Measurements from ENCODE around the gene TMEM132D. TPM values are rescaled to one million over a fixed set of nuclear protein-coding genes. Genes with fewer than 3 reads are reported as not detected.
"Not testable (repeated sequence)": the region's sequence is repeated elsewhere in the genome, so short reads cannot be mapped to it uniquely, and the experiment has no call there.

Gene TMEM132D
- total RNA-seq, 2 experiments from 2014 or later: not detected

DNA sequence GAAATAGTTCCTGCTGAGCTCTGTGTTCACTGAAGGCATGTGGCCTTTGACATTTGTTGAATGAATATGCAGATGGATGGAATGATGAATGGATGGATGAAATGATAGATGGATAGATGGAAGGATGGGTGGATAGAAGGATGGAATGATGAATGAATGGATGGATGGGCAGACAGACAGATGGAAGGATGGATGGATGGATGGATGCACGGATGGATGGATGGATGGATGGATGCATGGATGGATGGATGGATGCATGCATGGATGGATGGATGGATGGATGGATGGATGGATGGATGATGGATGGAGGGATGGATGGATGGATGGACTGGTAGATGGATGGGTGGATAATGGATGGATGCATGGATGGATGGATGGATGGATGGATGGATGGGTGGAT lies 4.8 kb downstream of the TMEM132D start:
- H3K9me3 Mint-ChIP-seq, H3K4me3 Mint-ChIP-seq, DNase-seq, H3K36me3 Mint-ChIP-seq, H3K27ac Mint-ChIP-seq, H3K4me1 Mint-ChIP-seq: not testable (repeated sequence)
- H3K27me3 Mint-ChIP-seq: peaks cover 24% of the 10 kb centered on the region

DNA sequence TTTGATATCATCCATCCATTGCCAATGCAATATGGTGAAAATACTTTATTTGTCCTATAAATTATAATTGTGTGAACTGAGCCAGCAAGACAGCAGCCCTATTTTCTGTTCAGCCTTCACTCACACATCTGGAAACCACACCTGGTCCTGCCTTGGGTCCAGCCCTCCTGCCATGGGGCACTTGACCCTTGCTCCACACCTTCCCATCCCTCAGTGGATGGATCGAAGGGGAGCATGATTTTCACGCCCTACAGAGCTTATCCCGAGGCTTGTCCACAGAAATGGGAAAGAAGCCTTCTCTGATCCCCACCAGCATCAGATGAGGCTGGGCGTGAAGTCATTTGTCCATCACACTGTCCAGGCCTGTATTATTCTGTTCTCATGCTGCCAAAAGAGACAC lies 10.1 kb downstream of the TMEM132D start:
- H3K27me3 Mint-ChIP-seq: peaks cover 3% of the 10 kb centered on the region
- H3K4me1 Mint-ChIP-seq: no peaks in the 10 kb centered on the region
- H3K9me3 Mint-ChIP-seq: peaks cover 2% of the 10 kb centered on the region
- H3K27ac Mint-ChIP-seq: no peak overlapping the region
- no peaks in the 10 kb centered on the region for H3K36me3 Mint-ChIP-seq
- no peak overlapping the region for H3K4me3 Mint-ChIP-seq
- DNase-seq: no peak

DNA sequence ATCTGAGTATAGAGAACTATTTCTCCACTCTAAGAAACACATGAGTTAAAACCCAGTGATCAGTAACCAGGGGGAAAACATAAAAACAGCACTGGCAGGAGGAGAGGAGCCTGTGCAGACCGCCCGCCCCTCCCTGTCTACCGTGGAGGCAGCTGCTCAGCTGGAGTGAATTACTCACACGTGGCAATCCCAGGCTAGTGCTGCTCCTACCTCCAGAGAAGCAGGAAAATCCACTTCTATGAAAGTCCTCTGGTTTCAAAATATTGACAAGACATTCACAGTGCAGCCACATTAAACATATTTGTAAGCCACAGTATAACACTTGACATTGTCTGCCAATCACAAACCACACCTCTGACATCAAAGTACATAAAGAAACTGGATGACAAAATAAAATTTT lies 16.7 kb downstream of the TMEM132D start:
- no peak overlapping the region for H3K27ac Mint-ChIP-seq
- no peaks in the 10 kb centered on the region for H3K36me3 Mint-ChIP-seq
- peaks cover 2% of the 10 kb centered on the region for H3K9me3 Mint-ChIP-seq
- no peaks in the 10 kb centered on the region for H3K27me3 Mint-ChIP-seq
- no peak overlapping the region for H3K4me3 Mint-ChIP-seq
- no peaks in the 10 kb centered on the region for H3K4me1 Mint-ChIP-seq
- DNase-seq: no peak

DNA sequence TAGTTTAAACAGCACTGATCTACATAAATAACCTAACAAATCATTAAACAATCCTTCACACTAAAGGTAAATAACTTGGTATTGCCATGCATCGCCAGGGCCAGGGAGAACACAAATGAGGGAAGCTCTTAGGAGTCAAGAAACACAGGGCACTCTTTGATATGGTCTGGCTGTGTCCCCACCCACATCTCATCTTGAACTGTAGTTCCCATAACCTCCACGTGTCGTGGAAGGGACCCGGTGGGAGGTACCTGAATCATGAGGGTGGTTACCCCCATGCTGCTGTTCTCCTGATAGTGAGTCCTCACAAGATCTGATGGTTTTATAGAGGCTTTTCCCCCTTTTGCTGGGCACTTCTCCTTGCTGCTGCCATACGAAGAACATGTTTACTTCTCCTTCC lies 17.3 kb downstream of the TMEM132D start:
- no peaks in the 10 kb centered on the region for H3K4me1 Mint-ChIP-seq
- H3K4me3 Mint-ChIP-seq: no peak overlapping the region
- no peaks in the 10 kb centered on the region for H3K27me3 Mint-ChIP-seq
- H3K27ac Mint-ChIP-seq: no peak overlapping the region
- H3K36me3 Mint-ChIP-seq: no peaks in the 10 kb centered on the region
- peaks cover 2% of the 10 kb centered on the region for H3K9me3 Mint-ChIP-seq
- DNase-seq: no peak

DNA sequence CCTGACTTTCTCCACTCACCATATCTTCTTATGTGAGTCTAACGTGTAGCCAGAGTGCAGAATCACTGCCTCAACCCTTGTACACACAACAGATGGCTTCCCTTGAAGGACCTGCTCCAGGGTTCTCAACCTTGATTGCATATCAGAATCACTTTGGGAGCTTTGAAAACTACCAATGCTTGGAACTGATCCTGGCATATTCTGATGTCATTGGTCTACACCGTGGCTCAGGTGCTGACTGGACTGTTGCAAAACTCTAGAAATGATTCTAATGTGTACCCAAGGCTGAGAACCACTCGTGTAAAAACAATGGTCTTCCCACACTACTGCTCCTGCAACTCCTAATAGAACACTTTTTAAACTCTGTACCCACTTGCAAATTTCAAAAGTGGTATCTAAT lies 18.5 kb downstream of the TMEM132D start:
- DNase-seq: no peak
- H3K27ac Mint-ChIP-seq: no peak overlapping the region
- no peaks in the 10 kb centered on the region for H3K4me1 Mint-ChIP-seq
- H3K36me3 Mint-ChIP-seq: no peaks in the 10 kb centered on the region
- H3K9me3 Mint-ChIP-seq: peaks cover 2% of the 10 kb centered on the region
- no peaks in the 10 kb centered on the region for H3K27me3 Mint-ChIP-seq
- no peak overlapping the region for H3K4me3 Mint-ChIP-seq

DNA sequence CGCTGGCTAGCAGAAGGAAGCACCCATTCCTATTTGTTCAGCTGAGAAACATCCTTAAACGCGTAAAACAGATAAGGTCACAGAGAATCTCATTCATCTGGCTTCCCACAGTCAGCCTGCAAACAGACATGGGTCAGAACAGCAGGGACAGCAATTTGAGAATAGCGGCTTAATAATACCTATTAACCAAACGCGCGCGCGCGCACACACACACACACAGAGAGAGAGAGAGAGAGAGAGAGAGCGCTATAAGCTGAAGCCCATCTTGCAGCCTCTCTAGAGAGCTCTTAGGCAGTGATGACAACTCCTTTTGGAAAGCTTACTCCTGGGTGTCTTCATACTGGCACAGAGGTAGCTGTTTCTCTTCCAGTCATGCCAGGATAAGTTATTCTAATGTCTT lies 26.4 kb downstream of the TMEM132D start:
- Mint-ChIP-seq H3K9me3 (peaks cover 4% of the 10 kb centered on the region), H3K4me1 (no peaks in the 10 kb centered on the region), H3K4me3 (no peak overlapping the region), H3K36me3 (no peaks in the 10 kb centered on the region), H3K27ac (no peak overlapping the region), H3K27me3 (peaks cover 11% of the 10 kb centered on the region)
- DNase-seq: no peak

DNA sequence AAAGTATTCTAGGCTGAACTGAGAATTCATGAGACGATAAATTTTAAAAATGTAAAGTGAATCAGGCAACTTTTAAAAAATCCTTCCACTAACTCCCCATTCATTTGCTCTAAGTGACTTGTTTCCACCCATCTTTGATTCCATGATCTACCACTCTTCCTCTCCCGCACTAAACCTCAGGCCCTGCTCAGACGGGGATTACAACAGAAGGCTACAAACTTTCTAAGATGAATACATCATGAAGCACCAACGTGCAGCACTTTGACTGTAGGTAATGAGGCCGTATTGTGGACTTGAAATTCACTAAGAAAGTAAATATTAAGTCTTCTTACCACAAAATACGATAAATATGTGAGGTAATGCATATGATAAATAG lies 30.0 kb downstream of the TMEM132D start:
- Mint-ChIP-seq H3K4me1 (no peaks in the 10 kb centered on the region), H3K27ac (no peak overlapping the region), H3K4me3 (no peak overlapping the region), H3K27me3 (peaks cover 7% of the 10 kb centered on the region), H3K36me3 (no peaks in the 10 kb centered on the region), H3K9me3 (peaks cover 2% of the 10 kb centered on the region)
- no peak for DNase-seq

DNA sequence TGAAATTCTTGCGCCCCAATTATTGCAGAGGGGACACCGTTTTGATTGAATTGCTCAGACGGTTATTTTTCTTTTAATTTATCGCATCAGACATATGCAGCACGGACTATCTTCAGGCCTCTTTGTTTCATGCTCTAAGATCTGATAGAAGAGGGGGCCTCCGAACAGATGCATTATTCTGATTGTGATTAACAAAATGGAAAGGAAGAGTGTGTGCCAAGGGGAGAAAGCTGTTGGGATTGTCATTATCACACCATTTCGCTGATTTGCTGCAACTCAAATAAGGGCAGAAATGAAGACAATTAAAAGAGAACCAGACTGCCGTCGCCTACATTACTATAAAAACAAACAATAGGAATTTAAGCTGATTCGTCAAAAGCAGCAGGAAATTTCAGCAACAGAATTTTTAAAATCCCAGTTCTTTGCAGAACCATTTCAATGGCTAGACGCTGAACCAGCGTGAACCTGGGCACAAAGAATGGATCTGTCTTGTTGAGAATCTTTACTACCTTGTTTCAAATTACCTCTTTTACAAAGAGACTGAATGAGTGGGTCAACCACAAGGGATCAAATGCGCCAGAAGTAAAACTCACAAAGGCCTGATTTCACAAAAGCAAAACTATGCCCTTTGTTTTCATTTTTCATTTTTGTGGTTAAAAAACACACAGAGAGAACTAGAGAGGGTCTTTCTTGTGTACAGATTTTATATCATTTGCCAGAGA lies 30.6 kb downstream of the TMEM132D start:
- peaks cover 2% of the 10 kb centered on the region for H3K9me3 Mint-ChIP-seq
- no peak overlapping the region for H3K4me3 Mint-ChIP-seq

DNA sequence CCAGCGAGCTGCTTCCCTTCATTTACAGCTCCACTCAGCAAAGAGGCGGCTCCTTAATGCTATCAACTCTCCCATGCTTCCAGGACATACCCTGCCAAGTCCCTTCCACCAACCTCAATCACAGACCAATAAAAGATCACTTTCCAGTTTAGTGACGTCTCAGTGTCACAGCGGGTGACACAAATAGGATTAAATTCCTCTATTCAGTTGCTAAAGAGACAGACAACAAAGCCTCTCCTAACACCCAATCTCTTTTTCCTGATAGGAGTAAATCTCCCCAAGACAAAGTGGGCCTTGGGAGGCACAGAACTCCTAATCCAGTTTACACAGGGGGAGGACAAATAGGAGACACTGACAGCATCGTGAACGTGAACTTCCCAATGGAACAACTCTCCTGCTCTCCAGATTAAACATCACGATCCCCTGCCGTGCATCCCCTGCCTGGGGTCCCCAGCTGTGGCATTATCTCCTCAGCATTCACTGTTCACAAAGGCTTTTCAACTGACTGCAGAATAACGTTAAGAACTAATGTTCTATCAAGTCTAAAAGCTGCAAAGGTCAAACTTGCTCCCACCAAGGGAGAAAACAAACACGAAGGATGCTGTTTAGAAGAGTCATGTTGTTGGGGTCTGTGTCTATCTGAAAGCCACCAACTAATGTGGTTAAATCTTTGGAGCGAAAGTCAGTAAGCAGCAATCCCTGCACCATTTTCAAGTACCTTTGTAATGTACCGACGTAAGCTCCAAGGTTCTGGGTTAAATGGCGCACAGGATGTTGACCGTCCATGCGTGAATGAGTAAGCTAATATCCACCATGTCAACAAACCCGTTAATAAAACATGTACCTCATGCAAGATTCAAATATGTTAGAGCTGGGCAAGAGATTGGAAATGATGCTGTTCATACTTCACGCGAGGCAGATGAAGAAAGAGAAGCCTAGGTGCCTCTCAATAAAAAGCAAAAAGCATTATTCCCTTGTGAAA lies 31.5 kb downstream of the TMEM132D start:
- H3K4me3 Mint-ChIP-seq: no peak overlapping the region
- H3K36me3 Mint-ChIP-seq: no peaks in the 10 kb centered on the region
- peaks cover 6% of the 10 kb centered on the region for H3K27me3 Mint-ChIP-seq
- no peak for DNase-seq
- peaks cover under 1% of the 10 kb centered on the region for H3K9me3 Mint-ChIP-seq
- H3K27ac Mint-ChIP-seq: no peak overlapping the region
- H3K4me1 Mint-ChIP-seq: no peaks in the 10 kb centered on the region

More for the DNA sequence above, 30.6 kb downstream of the TMEM132D start:
- H3K27ac Mint-ChIP-seq: no peak overlapping the region
- peaks cover 6% of the 10 kb centered on the region for H3K27me3 Mint-ChIP-seq
- DNase-seq: no peak
- no peaks in the 10 kb centered on the region for H3K36me3 Mint-ChIP-seq
- no peaks in the 10 kb centered on the region for H3K4me1 Mint-ChIP-seq

DNA sequence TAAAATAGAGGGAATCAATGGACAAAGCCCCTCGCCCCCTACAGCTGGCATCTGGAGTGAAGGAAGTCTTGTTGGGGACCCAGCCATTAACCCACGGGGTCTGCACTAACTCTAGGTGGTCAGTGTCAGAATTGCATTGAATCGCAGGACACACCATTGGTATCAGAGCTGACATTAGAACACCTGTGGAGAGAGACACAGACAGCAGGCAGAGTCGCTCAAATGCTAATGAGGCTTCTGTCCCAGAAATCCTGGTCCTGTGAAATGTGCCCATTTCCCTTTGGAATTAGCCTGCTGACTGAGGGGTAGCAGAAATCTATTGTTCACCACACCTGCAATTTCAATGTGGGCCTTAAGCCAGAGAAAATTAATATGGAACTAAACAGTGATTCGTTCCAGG lies 33.0 kb downstream of the TMEM132D start:
- Mint-ChIP-seq H3K36me3 (no peaks in the 10 kb centered on the region), H3K4me3 (no peak overlapping the region), H3K27ac (no peak overlapping the region), H3K27me3 (peaks cover 6% of the 10 kb centered on the region), H3K9me3 (peaks cover under 1% of the 10 kb centered on the region), H3K4me1 (no peaks in the 10 kb centered on the region)
- DNase-seq: no peak

DNA sequence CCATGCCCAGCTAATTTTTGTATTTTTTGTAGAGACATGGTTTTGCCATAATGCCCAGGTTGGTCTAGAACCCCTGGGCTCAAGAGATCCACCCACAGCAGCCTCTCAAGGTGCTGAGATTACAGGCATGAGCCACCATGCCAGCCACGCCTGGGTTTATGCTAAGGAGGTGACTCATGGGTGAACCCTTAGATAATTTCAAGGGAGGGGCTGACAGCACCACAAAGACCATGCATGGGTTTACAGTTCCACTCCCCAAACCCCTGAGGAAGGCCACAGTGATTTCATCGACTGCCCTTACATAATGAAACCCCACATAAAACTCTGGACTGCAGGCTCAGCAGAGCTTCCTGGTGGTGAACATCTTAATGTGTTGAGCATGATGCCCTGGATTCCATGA lies 33.7 kb downstream of the TMEM132D start:
- H3K36me3 Mint-ChIP-seq: no peaks in the 10 kb centered on the region
- peaks cover 1% of the 10 kb centered on the region for H3K9me3 Mint-ChIP-seq
- H3K27ac Mint-ChIP-seq: no peak overlapping the region
- no peaks in the 10 kb centered on the region for H3K4me1 Mint-ChIP-seq
- no peak for DNase-seq
- no peak overlapping the region for H3K4me3 Mint-ChIP-seq
- H3K27me3 Mint-ChIP-seq: peaks cover 6% of the 10 kb centered on the region

DNA sequence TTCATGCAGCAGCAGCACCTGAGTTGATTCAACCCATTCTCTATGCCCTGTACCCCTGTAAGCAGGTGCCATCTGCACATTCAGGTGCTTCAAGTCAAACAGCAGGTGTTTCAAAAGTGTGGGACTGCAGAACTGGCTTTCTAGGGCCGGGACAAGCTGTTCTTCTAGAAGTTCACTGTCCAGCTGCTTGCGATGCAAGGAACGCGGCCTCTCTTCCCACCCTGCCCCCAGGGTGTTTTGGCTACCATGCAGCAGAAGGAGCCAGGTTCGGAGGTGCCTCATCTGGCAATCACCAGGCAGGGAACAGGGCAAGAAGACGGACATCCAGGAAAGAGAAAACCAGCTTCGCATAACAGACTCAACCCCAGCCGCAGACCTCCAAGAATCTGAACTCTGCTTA lies 35.2 kb downstream of the TMEM132D start:
- peaks cover 3% of the 10 kb centered on the region for H3K9me3 Mint-ChIP-seq
- no peak overlapping the region for H3K27ac Mint-ChIP-seq
- peaks cover 6% of the 10 kb centered on the region for H3K27me3 Mint-ChIP-seq
- no peak overlapping the region for H3K4me3 Mint-ChIP-seq
- H3K36me3 Mint-ChIP-seq: no peaks in the 10 kb centered on the region
- no peaks in the 10 kb centered on the region for H3K4me1 Mint-ChIP-seq
- DNase-seq: no peak

DNA sequence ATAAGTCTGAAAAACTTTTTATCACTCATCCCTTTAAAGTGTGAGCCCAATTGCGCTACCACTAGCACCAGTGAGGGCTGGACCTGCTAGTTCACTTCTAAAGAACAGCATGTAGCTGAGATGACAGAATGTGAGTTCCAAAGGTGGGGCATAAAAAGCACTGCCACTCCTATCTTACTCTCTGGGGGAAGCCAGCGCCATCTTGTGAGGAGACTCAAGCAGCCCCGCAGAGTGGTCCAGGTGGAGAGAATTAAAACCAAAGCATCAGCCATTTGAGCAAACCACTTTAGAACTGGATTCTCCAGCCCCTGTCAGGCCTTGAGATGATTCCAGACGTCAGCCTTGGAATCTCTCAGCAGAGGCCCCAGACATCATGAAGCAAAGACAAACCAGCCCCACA lies 39.9 kb downstream of the TMEM132D start:
- H3K9me3 Mint-ChIP-seq: peaks cover 3% of the 10 kb centered on the region
- no peak overlapping the region for H3K4me3 Mint-ChIP-seq
- DNase-seq: no peak
- no peaks in the 10 kb centered on the region for H3K27me3 Mint-ChIP-seq
- H3K36me3 Mint-ChIP-seq: no peaks in the 10 kb centered on the region
- H3K4me1 Mint-ChIP-seq: no peaks in the 10 kb centered on the region
- no peak overlapping the region for H3K27ac Mint-ChIP-seq

DNA sequence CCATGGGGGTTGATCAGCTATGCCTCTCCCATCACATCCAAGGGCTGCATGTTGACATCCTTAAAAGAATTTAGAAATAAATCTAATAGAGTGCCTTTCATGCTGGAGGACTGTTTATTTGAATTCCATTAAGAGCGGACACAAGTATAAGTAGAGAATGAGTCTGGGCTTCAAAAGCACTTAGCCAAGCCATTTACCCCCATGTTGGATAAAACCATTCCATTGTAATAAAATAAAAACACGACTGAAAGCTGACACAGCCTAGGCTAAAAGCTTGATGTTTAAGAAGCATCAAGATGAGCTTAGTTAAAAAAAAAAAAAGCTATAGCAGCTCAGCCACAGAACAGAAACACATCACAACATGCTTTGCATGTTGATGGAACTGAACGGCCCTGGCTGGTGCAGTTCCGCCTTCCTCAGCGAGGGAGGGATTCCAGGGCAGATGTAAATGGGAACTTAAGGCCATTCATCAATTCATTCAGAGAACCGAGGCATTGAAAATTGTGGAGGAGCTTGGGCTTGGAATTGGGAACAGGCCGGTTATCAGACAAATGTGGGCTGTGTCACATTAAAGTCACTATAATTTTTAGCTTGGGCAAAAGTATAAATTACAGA lies 41.2 kb downstream of the TMEM132D start:
- Mint-ChIP-seq H3K27me3 (no peaks in the 10 kb centered on the region), H3K27ac (no peak overlapping the region), H3K36me3 (no peaks in the 10 kb centered on the region), H3K9me3 (peaks cover 3% of the 10 kb centered on the region), H3K4me3 (no peak overlapping the region), H3K4me1 (no peaks in the 10 kb centered on the region)
- no peak for DNase-seq

DNA sequence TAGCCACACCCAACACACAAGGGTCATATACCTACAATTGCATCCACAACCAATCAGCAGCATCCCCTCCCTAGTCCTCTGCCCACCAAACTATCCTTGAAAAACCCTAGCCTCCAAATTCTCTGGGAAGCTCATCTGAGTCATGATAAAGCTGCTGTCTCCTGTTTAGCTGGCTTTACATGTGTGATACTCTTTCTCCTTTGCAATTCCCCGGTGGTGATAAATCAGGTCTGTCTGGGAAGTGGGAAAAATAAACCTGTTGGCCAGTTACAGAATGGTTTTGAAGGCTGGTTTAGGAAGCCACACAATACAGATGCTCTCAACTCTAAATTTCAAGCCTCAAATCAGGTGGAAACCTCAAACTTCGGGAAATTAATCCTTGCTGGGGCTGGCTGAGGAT lies 41.9 kb downstream of the TMEM132D start:
- H3K9me3 Mint-ChIP-seq: peaks cover 3% of the 10 kb centered on the region
- no peak for DNase-seq
- no peak overlapping the region for H3K4me3 Mint-ChIP-seq
- H3K27ac Mint-ChIP-seq: no peak overlapping the region
- no peaks in the 10 kb centered on the region for H3K36me3 Mint-ChIP-seq
- no peaks in the 10 kb centered on the region for H3K4me1 Mint-ChIP-seq
- H3K27me3 Mint-ChIP-seq: no peaks in the 10 kb centered on the region
